Fibroblast of skin of right quadriceps (primary cell): ENCODE measurements around the gene FOXO4.
A peak's percentile ranks its signal among the peaks of the same experiment; 100 is the strongest.

Experiments
- DNase-seq: peaks from one replicate; pipeline ENCODE4 v3.0.0-alpha.2; 2013

Gene FOXO4

DNA sequence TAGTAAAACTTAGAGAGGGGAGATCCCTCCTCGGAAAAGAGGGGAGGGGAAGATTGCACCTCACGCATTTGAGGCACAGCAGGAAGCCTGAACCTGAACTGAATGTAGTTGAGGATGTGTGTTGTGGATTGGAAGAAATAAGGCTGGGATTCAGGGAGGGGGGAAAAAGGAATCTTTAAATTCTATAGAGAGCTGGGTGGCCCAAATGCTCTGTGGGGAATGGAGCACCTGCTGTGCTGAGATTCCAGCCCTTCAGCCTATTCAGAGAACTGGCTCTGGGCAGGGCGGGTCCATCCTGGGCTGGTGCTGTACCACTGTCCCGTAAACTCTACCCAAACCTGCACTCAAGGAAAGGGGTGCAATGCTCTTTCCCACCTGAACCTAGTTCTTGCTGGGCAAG lies 4.1 kb downstream of the FOXO4 start:
- no peak for DNase-seq

DNA sequence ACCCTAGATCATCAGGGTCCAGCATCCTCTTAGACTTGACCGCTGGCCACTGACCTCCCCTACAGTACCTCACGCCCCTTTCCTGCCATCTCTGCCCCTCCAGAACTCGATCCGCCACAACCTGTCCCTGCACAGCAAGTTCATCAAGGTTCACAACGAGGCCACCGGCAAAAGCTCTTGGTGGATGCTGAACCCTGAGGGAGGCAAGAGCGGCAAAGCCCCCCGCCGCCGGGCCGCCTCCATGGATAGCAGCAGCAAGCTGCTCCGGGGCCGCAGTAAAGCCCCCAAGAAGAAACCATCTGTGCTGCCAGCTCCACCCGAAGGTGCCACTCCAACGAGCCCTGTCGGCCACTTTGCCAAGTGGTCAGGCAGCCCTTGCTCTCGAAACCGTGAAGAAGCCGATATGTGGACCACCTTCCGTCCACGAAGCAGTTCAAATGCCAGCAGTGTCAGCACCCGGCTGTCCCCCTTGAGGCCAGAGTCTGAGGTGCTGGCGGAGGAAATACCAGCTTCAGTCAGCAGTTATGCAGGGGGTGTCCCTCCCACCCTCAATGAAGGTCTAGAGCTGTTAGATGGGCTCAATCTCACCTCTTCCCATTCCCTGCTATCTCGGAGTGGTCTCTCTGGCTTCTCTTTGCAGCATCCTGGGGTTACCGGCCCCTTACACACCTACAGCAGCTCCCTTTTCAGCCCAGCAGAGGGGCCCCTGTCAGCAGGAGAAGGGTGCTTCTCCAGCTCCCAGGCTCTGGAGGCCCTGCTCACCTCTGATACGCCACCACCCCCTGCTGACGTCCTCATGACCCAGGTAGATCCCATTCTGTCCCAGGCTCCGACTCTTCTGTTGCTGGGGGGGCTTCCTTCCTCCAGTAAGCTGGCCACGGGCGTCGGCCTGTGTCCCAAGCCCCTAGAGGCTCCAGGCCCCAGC lies 5.2 kb downstream of the FOXO4 start:
- DNase-seq: no peak

DNA sequence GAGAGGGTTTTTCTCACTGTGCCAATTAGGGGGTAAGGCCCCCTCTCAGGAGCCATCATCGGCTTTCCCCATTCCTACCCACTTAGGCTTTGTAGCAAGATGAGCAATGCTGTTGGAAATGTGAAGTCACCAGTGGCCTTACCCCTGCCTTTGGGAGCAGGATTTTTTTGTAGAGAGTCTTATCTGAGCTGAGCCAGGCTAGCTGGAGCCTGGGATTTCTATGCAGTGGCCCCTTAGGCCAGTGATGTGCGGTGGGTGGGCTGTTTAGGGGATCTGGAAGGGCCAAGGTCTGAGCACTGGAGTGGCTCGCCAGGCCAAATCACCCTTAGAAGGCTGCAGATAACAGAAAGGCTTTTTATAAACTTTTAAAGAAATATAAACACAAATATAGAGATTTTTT lies 6.6 kb downstream of the FOXO4 start:
- DNase-seq: no peak

DNA sequence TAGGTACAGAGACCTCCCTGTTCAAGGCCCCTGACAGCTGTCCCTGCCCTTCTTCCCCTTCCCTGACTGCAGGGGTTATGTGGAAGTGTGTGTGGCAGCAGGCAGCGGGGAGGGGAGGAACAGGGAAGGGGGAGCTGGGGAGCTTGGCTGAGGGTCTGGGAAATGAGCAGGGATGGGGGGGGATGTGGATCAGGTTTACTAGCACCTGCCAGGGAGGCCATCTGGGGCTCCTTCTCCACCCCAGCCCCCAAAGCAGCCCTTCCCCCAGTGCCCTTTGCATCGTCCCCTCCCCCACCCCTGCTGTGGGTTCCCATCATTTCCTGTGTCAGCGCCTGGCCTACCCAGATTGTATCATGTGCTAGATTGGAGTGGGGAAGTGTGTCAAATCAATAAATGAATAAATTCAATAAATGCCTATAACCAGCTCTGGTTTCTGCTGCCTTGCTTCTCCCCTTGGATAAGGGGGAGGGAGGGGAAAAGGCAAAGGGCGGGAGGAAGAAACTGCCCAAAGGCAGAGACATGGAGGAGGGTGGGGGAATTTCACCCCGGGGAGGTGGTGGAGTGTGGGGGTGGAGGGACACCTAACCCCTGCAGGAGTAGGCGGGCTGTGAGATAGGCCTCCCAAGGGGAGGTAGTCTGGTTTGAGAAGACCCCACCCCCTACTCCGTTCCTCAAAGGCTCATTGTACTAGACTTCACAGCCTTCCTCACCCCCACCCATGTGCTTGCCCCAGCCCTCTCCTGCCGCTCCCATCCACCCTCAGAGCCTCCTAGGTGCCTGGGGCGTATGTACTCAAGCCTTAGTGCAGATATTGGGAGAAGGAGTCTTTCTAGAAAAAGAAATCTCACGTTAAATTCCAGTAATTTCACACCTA lies 7.7 kb downstream of the FOXO4 start:
- DNase-seq: peak; percentile 11

DNA sequence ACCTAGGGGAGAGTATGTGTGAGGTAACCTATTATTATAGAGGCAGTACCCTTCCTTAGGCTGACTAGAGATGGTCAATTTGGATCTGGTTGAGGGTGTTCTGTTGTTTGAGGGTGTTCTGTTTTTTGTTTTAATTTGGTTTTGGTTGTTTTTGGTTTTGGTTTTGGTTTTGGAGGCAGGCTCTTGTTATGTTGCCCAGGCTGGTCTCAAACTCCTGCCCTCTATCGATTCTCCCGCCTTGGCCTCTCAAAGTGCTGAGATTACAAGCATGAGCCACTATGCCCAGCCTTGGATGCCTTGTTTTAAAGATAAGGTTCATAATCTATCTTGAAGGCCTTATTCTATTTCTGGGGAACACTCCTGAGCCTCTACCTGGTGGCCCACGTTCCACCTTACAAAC lies 10.0 kb downstream of the FOXO4 start:
- no peak for DNase-seq

DNA sequence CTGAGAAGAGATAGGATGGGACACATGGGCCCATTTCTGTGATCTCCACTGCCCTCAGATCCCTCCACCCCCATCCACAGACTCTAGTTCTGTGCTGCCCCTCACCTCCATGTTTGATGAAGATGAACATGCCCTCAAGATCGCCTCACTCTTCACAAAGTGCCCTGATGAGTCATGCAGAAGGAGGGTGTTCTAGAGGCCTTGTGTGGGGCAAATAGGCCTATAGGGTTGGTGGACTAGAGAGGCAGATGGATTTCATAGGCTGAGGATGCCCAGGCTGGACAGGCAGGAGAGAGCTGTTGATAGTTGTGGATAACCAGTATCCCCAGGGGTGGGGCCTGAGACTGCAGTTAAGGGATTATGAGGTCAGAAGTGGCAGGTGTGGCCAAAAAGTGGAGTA lies 10.8 kb downstream of the FOXO4 start, which contains the start of gene CXorf65:
Gene CXorf65 (minus strand): TSS at position 314 of the 400 bp plus-strand sequence. CDS start 184 bp downstream, at position 130.
- DNase-seq: no peak

DNA sequence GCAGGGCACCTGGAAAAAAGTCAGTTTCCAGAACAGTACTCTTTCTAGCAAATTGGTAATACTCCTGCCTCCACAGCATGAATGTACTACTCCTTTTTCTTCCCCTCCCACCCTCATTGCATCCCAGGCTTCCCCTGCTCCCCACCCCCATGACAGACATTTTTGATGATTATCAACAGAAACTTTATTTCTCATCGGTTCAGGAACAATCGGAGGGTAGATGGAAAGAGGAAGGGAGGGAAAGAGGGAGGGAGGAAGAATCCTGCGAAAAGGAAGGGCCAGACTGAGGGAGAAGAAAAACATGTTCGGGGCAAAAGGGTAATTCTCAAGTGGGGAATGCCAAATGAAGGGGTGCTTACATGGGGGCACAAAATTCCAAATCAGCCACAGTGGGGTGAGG lies 11.6 kb downstream of the FOXO4 start:
- DNase-seq: no peak

DNA sequence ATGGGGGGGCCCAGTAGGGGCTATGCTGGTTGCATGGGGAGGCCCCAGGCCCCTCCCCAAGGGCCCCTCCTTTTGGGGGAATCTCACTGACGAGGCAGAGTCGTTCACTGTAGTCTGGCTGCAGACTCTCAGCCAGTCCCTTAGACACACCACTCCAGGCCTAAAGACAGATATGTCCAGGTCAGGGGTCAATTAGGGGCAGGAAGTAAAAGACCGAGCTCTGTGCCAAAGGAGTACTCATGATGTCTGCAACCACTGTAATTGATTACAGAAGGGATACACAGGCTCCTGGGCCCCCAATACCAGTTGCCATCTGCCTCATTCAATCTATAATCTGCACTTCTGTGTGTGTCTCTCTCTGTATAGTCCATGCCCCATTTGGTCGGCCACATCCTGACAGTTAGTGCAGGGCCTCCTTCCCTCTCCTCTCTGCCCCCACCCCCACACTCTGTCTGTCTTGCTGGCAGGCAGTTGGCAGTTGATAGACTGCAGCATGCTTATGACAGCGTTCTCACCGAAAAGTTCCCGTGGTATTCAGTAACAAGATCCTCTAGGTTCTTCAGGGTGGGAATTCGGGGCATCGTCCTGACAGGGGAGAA lies 12.2 kb downstream of the FOXO4 start:
- DNase-seq: no peak

DNA sequence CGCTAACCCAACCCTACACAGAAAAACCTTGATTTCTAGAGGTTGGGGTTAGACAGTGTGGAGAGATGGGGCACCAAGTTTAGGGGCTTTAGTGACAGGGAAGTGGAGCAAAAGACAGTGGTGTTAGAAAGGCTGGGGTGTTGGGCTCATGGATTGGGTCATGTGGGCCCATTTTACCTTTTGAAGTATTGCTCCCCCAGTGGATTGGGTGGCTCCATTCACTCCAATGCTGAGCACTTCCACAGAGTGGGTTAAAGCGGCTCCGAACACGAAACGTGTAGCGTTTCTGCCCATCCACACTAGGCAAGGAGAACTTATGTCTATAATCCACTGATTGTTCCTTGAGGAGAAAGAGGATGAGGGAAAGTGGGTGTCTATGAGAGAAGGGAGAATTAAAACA lies 13.4 kb downstream of the FOXO4 start:
- DNase-seq: no peak

DNA sequence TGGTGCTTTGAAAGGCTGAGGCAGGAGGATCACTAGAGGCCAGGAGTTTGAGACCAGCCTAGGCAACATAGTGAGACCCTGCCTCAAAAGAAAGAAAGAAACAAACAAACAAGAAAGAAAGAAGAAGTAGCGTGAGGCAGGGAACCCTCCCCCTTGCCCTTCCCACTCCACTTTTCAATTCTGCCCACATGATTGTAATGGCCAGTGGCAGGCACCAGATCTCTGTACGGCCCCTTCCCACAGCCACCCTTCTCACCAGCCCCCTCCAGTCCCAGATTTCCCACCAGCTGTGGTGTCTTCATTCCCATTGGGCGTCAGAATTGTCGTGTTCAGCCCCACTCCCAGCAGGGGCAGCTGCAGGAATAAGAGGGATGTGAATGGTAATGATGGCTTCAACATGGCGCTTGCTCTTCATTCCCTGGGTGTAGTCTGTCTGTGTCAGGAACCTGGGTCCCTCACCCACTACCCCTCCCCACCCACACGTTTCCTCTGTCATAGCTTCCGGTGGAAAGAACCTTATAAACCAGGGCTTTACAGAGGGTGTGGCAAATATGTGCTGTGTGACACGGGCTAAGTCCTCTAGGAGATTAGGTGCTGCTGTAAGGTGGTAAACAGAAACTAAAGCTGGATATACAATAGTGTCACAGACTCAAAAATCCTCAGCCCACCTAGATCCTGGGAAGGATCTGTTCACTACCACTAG lies 15.6 kb downstream of the FOXO4 start, which contains the start of gene IL2RG:
Gene IL2RG (minus strand): TSS at position 437 of the 703 bp plus-strand sequence. CDS start 38 bp downstream, at position 399.
- no peak for DNase-seq

DNA sequence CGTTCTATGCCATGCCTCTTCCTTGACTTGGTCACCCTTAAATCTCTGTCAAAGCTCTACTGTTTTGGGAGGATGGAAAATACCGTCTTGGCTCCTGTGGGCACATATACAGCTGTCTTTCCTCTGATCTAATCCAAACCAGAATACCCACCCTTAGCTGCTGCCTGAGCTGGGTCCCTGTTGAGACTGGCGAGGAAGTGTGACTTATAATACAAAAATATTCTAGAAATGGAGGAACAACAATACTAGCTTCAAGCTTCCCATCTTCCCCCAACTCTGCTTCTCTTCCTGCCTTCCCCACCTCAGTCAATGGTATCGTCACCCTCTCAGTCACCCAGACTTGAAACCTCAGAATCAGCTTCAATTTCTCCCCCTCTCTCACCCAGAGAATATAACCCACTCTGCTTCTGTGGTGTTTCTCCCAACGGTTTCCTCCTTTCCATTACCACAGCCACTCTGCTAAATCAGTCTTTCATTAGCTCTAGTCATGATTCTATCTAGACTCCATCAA lies 16.3 kb downstream of the FOXO4 start:
- no peak for DNase-seq

DNA sequence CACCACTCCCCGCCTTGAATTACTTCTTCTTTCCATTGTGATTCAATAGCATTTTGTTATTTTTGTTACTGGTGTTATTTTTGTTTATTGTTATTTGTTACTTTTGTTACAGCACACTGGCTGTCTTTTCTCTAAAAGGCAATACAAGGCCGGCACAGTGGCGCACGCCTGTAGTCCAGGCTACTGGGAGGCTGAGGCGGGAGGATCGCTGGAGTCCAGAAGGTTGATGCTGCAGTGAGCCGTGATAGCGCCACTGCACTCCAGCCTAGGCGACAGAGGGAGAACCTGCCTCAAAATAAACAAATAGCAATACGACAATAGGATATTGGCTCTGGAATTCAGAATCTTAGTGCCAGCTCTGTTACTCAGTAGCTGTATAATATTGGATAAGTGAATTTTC lies 21.7 kb downstream of the FOXO4 start:
- no peak for DNase-seq

DNA sequence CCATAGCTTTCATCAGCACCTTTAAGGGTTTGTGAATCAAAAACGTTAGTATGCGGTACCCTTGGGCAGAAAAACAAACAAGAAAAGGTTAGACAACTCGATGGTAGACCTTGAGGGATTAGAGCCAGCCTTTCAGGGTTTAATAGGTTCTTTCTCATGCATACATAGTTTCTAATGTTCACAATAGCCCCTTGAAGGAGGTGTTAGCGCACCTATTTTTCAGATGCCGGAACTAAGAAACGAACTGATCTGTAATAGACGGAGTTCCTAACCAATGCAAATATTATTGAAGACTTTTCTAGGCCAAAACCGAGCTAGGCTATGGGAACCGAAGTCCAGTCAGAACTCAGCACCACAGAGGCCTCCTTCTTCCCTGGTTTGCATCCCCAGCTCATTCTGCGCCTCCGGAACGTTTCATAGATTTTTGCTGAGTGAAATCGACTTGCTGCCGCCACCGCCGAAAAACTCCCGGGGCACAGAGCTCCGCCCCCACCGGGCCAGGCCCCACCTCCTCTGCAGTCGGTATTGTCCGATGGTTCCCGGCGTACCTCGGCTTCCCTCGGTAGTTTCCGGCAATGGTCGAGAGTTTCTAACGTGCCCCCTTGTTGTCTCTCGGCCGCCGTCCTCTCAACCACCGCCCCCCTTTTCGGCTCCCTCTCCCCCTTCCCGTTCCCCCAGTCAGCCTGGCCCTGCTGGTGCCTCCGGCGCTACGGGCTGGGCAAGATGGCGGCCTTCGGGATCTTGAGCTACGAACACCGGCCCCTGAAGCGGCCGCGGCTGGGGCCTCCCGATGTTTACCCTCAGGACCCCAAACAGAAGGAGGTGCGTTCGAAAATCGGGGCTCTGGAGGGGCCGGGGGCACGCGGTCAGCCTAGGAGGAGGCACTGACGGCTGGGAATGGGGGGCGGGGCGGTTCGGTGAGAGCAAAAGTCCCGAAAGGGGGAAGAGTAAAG lies 22.7 kb downstream of the FOXO4 start, which contains the start of gene MED12:
Gene MED12 (plus strand): TSS at position 565 of the 953 bp plus-strand sequence. CDS start 159 bp downstream, at position 724.
- peak; percentile 79 for DNase-seq

DNA sequence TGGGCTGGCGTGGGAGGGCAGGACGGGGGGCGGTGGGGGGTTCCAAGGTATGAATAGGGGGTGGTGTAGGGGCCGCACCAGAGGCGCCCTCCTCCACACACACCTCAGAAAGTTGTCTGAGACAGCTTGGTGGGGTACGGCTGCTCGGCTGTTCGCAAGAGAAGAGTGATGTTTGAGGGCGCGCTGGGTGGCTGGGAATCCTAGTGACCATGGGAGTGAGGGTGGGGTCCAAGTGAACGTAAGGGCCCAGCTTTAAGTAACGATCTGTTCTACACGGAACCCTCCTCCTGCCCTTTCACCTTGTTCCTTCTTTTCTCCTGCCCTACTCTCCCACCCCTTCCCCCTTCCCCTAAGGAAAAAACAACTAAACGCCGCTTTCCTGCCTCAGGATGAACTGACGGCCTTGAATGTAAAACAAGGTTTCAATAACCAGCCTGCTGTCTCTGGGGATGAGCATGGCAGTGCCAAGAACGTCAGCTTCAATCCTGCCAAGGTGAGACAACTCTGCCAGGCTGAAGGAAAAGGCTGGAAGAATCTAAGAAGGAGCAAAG lies 23.4 kb downstream of the FOXO4 start:
- DNase-seq: no peak

DNA sequence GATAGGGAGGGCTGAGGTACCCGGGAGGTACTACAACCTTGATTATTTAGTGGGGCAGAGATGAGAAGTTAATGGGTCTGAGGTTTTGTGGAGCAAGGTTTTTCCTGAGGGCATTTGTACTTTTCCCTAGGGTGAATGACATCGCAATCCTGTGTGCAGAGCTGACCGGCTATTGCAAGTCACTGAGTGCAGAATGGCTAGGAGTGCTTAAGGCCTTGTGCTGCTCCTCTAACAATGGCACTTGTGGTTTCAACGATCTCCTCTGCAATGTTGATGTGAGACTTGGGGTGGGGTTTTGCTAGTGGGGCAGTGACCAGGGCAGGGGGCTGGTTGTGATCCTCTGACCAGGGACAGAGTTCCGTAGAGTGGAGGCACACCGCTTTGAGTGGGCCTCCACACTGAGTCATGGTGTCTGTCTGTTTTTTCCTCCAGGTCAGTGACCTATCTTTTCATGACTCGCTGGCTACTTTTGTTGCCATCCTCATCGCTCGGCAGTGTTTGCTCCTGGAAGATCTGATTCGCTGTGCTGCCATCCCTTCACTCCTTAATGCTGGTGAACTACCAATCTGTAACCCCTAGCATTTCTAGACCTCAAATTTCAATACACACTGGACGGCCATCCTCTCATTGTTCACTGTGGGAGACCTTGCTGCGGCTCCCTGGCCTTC lies 32.6 kb downstream of the FOXO4 start:
- no peak for DNase-seq

DNA sequence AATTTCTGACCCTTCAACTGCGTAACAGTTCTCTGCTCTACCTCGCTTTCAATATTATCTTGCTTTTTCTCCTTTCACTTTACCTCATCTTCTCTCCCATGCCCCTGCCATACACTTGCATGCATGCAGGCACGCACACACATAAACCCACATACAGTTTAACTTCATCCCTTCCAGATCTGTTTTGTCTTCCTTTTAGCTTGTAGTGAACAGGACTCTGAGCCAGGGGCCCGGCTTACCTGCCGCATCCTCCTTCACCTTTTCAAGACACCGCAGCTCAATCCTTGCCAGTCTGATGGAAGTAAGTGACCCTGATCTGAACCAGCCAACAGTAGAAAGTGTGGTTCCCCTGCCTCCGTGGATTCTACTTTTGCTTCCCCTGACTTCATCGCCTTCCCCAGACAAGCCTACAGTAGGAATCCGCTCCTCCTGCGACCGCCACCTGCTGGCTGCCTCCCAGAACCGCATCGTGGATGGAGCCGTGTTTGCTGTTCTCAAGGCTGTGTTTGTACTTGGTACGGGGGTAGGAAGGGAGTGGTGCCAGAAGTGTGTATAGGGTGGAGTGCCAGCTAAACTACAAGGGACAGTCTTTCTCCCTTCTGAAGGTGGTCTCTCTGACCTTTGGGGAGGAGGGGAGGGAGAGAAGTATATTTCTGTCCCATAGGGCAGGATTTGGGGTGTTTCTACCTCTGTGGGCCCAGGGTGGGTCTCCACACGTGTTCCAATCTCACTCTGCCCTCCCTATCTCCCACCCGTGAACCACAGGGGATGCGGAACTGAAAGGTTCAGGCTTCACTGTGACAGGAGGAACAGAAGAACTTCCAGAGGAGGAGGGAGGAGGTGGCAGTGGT lies 33.5 kb downstream of the FOXO4 start:
- DNase-seq: peak; percentile 28

DNA sequence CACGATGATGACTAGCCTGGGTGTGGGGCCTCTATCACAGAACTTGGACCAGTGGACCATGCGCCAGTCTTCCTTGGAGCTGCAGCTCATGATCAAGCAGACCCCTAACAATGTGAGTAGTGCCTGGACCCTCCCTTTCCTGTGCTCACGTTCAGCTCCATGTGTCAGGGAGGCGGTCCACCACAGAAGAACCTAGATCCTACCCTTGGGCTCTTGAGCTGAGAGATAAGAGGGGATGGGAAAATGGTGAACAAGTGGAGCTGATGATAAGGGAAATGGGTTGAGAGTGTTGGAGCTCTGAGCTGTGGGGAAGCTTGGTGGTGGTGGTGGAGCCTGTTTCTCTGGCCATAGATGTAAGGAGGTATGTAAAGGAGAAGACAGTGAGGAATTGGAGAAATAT lies 35.9 kb downstream of the FOXO4 start:
- DNase-seq: no peak

DNA sequence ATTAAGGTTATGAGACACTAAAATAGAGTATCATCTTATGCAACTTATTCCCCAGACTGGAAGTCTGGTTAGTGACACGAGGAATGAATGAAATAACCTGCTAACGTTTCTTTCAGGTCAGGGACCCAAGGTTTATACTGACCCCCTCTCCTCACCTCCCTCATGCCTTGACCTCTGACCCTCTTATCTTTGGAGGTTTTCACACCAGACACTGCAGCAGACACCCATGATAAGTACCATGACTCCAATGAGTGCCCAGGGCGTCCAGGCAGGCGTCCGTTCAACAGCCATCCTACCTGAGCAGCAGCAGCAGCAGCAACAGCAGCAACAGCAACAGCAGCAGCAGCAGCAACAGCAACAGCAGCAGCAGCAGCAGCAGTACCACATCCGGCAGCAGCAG lies 44.8 kb downstream of the FOXO4 start:
- DNase-seq: no peak

DNA sequence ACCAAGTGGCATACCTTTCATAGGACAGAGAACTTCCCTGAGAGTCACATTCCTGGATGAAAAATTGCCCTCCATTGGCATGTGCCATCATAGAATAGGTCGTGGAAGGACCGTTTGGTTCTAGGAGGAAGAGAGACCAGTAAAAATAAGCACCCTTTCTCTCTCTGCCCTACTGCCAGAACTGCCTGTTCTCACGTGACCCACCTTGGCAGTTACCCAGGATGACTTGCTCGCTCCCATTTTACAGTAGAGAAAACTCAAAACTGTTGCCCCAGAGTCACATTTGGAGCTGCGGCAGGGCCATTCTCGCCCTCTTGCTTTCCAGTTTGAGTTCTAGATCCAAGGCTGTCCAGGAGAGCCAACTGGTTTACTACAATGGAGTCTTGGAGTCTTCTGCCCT lies 47.9 kb downstream of the FOXO4 start:
- no peak for DNase-seq
